GM12865 (cell line): ENCODE measurements around the gene ZNF76.

Experiments used
- DNase-seq: peaks from one replicate; pipeline ENCODE4 v3.0.0; 2010; ENCODE audit warnings: low read depth
- H3K4me3 ChIP-seq: 2 replicates; pipeline ENCODE4 v1.5.1; 2011; ENCODE audit warnings: mild to moderate bottlenecking, low read depth, low read length, control low read depth
- TF ChIP-seq, protein P1 (sequence below): IDR thresholded peaks from 2 replicates; pipeline ENCODE4 v1.5.1; 2011; ENCODE audit warnings: low read length, control low read depth, low read depth, inconsistent platforms; ENCODE audit not compliant: insufficient read depth; ENCODE audit errors: missing control alignments

ZNF76 gene

GRCh38 chr6:35341557-35341956 lies 82.0 kb downstream of the ZNF76 start:
- TF ChIP-seq, protein P1, sequence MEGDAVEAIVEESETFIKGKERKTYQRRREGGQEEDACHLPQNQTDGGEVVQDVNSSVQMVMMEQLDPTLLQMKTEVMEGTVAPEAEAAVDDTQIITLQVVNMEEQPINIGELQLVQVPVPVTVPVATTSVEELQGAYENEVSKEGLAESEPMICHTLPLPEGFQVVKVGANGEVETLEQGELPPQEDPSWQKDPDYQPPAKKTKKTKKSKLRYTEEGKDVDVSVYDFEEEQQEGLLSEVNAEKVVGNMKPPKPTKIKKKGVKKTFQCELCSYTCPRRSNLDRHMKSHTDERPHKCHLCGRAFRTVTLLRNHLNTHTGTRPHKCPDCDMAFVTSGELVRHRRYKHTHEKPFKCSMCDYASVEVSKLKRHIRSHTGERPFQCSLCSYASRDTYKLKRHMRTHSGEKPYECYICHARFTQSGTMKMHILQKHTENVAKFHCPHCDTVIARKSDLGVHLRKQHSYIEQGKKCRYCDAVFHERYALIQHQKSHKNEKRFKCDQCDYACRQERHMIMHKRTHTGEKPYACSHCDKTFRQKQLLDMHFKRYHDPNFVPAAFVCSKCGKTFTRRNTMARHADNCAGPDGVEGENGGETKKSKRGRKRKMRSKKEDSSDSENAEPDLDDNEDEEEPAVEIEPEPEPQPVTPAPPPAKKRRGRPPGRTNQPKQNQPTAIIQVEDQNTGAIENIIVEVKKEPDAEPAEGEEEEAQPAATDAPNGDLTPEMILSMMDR: no peak
- DNase-seq: peak; percentile 6
- H3K4me3 ChIP-seq: no peak overlapping the region

DNA sequence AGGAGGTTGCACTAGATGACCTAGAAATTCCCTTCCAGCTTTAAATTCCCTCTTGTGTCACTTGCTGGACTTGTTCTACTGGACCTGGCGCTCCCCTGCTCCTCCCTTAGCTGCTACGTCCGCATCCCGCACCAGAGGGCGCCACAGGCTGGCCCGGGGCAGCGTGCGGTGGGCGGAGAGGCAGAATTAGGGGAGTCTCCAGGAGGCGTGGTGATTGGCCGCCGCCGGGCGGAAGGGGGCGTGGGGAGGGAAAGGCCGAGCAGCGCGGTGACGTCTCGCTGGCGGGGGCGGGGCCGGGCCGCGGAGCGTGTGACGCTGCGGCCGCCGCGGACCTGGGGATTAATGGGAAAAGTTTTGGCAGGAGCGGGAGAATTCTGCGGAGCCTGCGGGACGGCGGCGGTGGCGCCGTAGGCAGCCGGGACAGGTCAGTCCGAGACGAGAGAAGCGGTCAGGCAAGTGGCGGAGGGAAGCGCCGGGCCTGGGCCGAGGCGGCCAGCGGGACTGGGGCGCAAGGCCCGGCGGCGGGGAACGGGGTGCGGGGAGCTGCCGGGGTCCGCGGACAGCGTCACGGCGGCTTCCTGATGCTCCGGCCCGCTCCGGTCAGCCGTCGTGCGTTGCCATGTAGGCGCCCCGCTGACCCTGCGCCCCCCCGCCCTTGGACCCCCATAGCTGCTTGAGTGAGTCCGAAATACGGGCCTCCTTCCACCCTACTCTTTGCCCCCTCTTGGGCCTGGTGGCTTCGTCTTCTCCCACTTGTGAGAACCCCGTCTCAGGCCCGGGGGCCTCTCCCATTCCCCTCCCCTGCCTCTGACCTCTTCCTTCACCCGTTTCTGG lies 82.9 kb downstream of the ZNF76 start, which contains the start of gene PPARD:
Gene PPARD, plus strand, starts transcription at position 301 of the 834 bp plus-strand sequence. CDS start 68,530 bp downstream, outside the sequence.
- DNase-seq: peak; percentile 96
- H3K4me3 ChIP-seq: peak within 1 kb of the TSS; percentile 91
- TF ChIP-seq, protein P1: peak; percentile 95

GRCh38 chr6:35343092-35343834 lies 83.7 kb downstream of the ZNF76 start:
- TF ChIP-seq, protein P1: no peak
- peak overlapping the region; percentile 91 for H3K4me3 ChIP-seq
- DNase-seq: peak; percentile 11

GRCh38 chr6:35343835-35344550 lies 84.5 kb downstream of the ZNF76 start:
- no peak for DNase-seq
- TF ChIP-seq, protein P1: no peak
- peak overlapping the region; percentile 91 for H3K4me3 ChIP-seq
